SK-N-SH (cell line): Measurements from ENCODE around the gene PRAMEF26.
"Not testable (repeated sequence)": the region's sequence is repeated elsewhere in the genome, so short reads cannot be mapped to it uniquely, and the experiment has no call there.

Source experiments
- ELF1 ChIP-seq: IDR thresholded peaks from 2 replicates; pipeline ENCODE4 v1.4.0; 2012
- FOSL2 ChIP-seq: IDR thresholded peaks from 2 replicates; pipeline ENCODE4 v1.4.0; 2012; ENCODE audit warnings: low read depth, mild to moderate bottlenecking, moderate library complexity, borderline replicate concordance
- MXI1 ChIP-seq: IDR thresholded peaks from 2 replicates; pipeline ENCODE4 v1.6.1; 2012; ENCODE audit warnings: mild to moderate bottlenecking, low read depth, low read length, improper control_type of control experiment
- POLR2AphosphoS5 ChIP-seq: IDR thresholded peaks from 2 replicates; pipeline ENCODE4 v1.6.1; 2012; ENCODE audit warnings: low read depth, low read length
- RCOR1 ChIP-seq: fragments of 150-350 bp; IDR thresholded peaks from 2 replicates; pipeline ENCODE4 v1.6.1; 2017; ENCODE audit warnings: antibody characterized with exemption, low read length
- SMC3 ChIP-seq: IDR thresholded peaks from 2 replicates; pipeline ENCODE4 v1.6.1; 2012; ENCODE audit warnings: low read depth, low read length, improper control_type of control experiment
- TAF1 ChIP-seq: IDR thresholded peaks from 2 replicates; pipeline ENCODE4 v1.6.1; 2012; ENCODE audit warnings: low read depth, mild to moderate bottlenecking, low read length, moderate library complexity, borderline replicate concordance
- TF ChIP-seq, protein P1 (sequence below): fragments of 200-600 bp; sonication (generic); IDR thresholded peaks from 2 replicates; pipeline ENCODE4 v1.6.1; 2017; ENCODE audit warnings: antibody characterized with exemption, mild to moderate bottlenecking, moderate library complexity
- TF ChIP-seq, protein P2 (sequence below): IDR thresholded peaks from 2 replicates; pipeline ENCODE4 v1.4.0; 2012; ENCODE audit warnings: low read depth, borderline replicate concordance
- TF ChIP-seq, protein P3 (sequence below): IDR thresholded peaks from 2 replicates; pipeline ENCODE4 v1.4.0; 2012; ENCODE audit warnings: low read depth, borderline replicate concordance

DNA sequence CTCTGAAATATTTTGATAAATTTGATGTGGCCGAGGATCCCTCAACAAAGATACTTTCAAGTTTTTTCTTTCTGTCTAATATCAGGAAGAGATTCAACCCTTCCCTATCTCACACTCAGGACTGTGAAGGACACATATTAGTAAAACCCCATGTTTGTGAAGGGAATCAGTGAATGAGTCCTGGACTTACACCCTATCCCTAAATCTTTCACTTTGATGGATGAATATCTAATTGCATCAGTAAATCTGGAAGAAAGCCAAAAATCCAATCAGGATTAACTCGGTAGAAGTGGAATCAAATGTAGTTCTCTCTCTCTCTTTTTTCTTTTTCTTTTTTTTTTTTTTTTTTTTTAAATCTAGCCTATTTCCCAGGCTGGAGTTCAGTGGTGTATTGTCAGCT, 15.7 kb upstream of the PRAMEF26 start, which contains the start of gene PRAMEF9:
- TF ChIP-seq, protein P1, sequence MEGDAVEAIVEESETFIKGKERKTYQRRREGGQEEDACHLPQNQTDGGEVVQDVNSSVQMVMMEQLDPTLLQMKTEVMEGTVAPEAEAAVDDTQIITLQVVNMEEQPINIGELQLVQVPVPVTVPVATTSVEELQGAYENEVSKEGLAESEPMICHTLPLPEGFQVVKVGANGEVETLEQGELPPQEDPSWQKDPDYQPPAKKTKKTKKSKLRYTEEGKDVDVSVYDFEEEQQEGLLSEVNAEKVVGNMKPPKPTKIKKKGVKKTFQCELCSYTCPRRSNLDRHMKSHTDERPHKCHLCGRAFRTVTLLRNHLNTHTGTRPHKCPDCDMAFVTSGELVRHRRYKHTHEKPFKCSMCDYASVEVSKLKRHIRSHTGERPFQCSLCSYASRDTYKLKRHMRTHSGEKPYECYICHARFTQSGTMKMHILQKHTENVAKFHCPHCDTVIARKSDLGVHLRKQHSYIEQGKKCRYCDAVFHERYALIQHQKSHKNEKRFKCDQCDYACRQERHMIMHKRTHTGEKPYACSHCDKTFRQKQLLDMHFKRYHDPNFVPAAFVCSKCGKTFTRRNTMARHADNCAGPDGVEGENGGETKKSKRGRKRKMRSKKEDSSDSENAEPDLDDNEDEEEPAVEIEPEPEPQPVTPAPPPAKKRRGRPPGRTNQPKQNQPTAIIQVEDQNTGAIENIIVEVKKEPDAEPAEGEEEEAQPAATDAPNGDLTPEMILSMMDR: not testable (repeated sequence)
- not testable (repeated sequence) for TF ChIP-seq TAF1, MXI1, RCOR1, SMC3, POLR2AphosphoS5, FOSL2, ELF1
- TF ChIP-seq, protein P2, sequence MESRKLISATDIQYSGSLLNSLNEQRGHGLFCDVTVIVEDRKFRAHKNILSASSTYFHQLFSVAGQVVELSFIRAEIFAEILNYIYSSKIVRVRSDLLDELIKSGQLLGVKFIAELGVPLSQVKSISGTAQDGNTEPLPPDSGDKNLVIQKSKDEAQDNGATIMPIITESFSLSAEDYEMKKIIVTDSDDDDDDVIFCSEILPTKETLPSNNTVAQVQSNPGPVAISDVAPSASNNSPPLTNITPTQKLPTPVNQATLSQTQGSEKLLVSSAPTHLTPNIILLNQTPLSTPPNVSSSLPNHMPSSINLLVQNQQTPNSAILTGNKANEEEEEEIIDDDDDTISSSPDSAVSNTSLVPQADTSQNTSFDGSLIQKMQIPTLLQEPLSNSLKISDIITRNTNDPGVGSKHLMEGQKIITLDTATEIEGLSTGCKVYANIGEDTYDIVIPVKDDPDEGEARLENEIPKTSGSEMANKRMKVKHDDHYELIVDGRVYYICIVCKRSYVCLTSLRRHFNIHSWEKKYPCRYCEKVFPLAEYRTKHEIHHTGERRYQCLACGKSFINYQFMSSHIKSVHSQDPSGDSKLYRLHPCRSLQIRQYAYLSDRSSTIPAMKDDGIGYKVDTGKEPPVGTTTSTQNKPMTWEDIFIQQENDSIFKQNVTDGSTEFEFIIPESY: not testable (repeated sequence)
- TF ChIP-seq, protein P3, sequence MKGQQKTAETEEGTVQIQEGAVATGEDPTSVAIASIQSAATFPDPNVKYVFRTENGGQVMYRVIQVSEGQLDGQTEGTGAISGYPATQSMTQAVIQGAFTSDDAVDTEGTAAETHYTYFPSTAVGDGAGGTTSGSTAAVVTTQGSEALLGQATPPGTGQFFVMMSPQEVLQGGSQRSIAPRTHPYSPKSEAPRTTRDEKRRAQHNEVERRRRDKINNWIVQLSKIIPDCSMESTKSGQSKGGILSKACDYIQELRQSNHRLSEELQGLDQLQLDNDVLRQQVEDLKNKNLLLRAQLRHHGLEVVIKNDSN: not testable (repeated sequence)
